Astrocyte of the spinal cord (primary cell): Measurements from ENCODE around the gene ETHE1.
"Not testable (repeated sequence)": the region's sequence is repeated elsewhere in the genome, so short reads cannot be mapped to it uniquely, and the experiment has no call there.

Experiments
- DNase-seq: peaks from one replicate; pipeline ENCODE4 v3.0.0; 2011; ENCODE audit warnings: low read depth, low spot score
- H3K4me3 ChIP-seq: 2 replicates; pipeline ENCODE4 v1.5.1; 2011; ENCODE audit warnings: low read depth, mild to moderate bottlenecking, low read length, moderate library complexity
- CTCF ChIP-seq: IDR thresholded peaks from 2 replicates; pipeline ENCODE4 v1.5.1; 2012; ENCODE audit warnings: low read depth, mild to moderate bottlenecking, low read length, inconsistent platforms
- in situ Hi-C: cut with HindIII; loops from 2 replicates; pipeline ENCODE4 v1.10.0; 2017; ENCODE audit warnings: low sequenced_read_pairs

ETHE1 gene

GRCh38 chr19:43524922-43525835, 1.8 kb downstream of the ETHE1 start:
- peak overlapping the region; percentile 84 for H3K4me3 ChIP-seq
- TF ChIP-seq CTCF, result no peak
- in situ Hi-C loops, result no loop called here
- DNase-seq, result peak; percentile 22

GRCh38 chr19:43523696-43524095, 3.3 kb downstream of the ETHE1 start:
- DNase-seq, H3K4me3 ChIP-seq, in situ Hi-C loops: not testable (repeated sequence)

- TF ChIP-seq CTCF, result no peak
- DNase-seq, result no peak
- H3K4me3 ChIP-seq, result no peak overlapping the region
- in situ Hi-C loops, result no loop called here
Observed at GRCh38 chr19:43522929-43523328, 4.1 kb downstream of the ETHE1 start.

GRCh38 chr19:43519436-43520088, 7.4 kb downstream of the ETHE1 start:
- H3K4me3 ChIP-seq, result no peak overlapping the region
- peak; percentile 92 for DNase-seq
- in situ Hi-C loops, result no loop called here
- peak; percentile 85 for TF ChIP-seq CTCF

GRCh38 chr19:43518051-43518450, 8.9 kb downstream of the ETHE1 start:
- in situ Hi-C loops, result no loop called here
- TF ChIP-seq CTCF, result no peak

GRCh38 chr19:43512399-43512798, 14.6 kb downstream of the ETHE1 start:
- H3K4me3 ChIP-seq, DNase-seq, in situ Hi-C loops: not testable (repeated sequence)

More at GRCh38 chr19:43518051-43518450, 8.9 kb downstream of the ETHE1 start:
- DNase-seq, result no peak
- H3K4me3 ChIP-seq, result no peak overlapping the region

- no peak for TF ChIP-seq CTCF
- in situ Hi-C loops, result no loop called here
- H3K4me3 ChIP-seq, result no peak overlapping the region
- no peak for DNase-seq
Observed at GRCh38 chr19:43511324-43511723, 15.7 kb downstream of the ETHE1 start.
